ENCODE measurements around the gene MESP1.

MESP1 gene

GRCh38 chr15:89780601-89781000 is 29.6 kb upstream of the MESP1 start:
- Histone ChIP-seq H3K4me1 (ENCODE audit: control insufficient read depth, insufficient read depth, low read length, unreplicated experiment) (peaks cover 28% of the 10 kb centered on the region), H2AFZ (ENCODE audit: low read length, unreplicated experiment) (no peak overlapping the region), H3K27ac (ENCODE audit: low read depth, low read length) (no peak overlapping the region), H3K79me2 (ENCODE audit: control insufficient read depth, insufficient read depth, low read length, unreplicated experiment) (no peaks in the 10 kb centered on the region), H3K36me3 (ENCODE audit: insufficient read depth, low read length) (peaks cover 6% of the 10 kb centered on the region; the same call in 1 of the 2 replicates), H3K27me3 (ENCODE audit: insufficient read depth, low read length) (no peaks in the 10 kb centered on the region), H3K4me3 (ENCODE audit: low read depth, low read length) (no peak overlapping the region)

GRCh38 chr15:89778861-89779260 is 27.8 kb upstream of the MESP1 start:
- H3K36me3 ChIP-seq (ENCODE audit: insufficient read depth, low read length), result no peaks in the 10 kb centered on the region
- peaks cover 28% of the 10 kb centered on the region for H3K4me1 ChIP-seq (ENCODE audit: control insufficient read depth, insufficient read depth, low read length, unreplicated experiment)
- H3K27me3 ChIP-seq (ENCODE audit: insufficient read depth, low read length), result no peaks in the 10 kb centered on the region

GRCh38 chr15:89777782-89778380 is 26.8 kb upstream of the MESP1 start:
- no peak overlapping the region for H3K27ac ChIP-seq (ENCODE audit: low read depth, low read length)
- H3K36me3 ChIP-seq (ENCODE audit: insufficient read depth, low read length), result no peaks in the 10 kb centered on the region
- no peaks in the 10 kb centered on the region for H3K79me2 ChIP-seq (ENCODE audit: control insufficient read depth, insufficient read depth, low read length, unreplicated experiment)

More at GRCh38 chr15:89778861-89779260, 27.8 kb upstream of the MESP1 start:
- H3K4me3 ChIP-seq (ENCODE audit: low read depth, low read length), result no peak overlapping the region
- no peak overlapping the region for H2AFZ ChIP-seq (ENCODE audit: low read length, unreplicated experiment)
- no peaks in the 10 kb centered on the region for H3K79me2 ChIP-seq (ENCODE audit: control insufficient read depth, insufficient read depth, low read length, unreplicated experiment)
- H3K27ac ChIP-seq (ENCODE audit: low read depth, low read length), result no peak overlapping the region

GRCh38 chr15:89777073-89777751 is 26.2 kb upstream of the MESP1 start:
- Histone ChIP-seq H3K4me1 (ENCODE audit: control insufficient read depth, insufficient read depth, low read length, unreplicated experiment) (peaks cover 34% of the 10 kb centered on the region), H3K4me3 (ENCODE audit: low read depth, low read length) (peak overlapping the region; percentile 79), H3K27ac (ENCODE audit: low read depth, low read length) (no peak overlapping the region), H2AFZ (ENCODE audit: low read length, unreplicated experiment) (no peak overlapping the region), H3K27me3 (ENCODE audit: insufficient read depth, low read length) (no peaks in the 10 kb centered on the region), H3K79me2 (ENCODE audit: control insufficient read depth, insufficient read depth, low read length, unreplicated experiment) (no peaks in the 10 kb centered on the region), H3K36me3 (ENCODE audit: insufficient read depth, low read length) (no peaks in the 10 kb centered on the region)

More at GRCh38 chr15:89777782-89778380, 26.8 kb upstream of the MESP1 start:
- Histone ChIP-seq H3K4me3 (ENCODE audit: low read depth, low read length) (no peak overlapping the region), H3K27me3 (ENCODE audit: insufficient read depth, low read length) (no peaks in the 10 kb centered on the region), H3K4me1 (ENCODE audit: control insufficient read depth, insufficient read depth, low read length, unreplicated experiment) (peaks cover 32% of the 10 kb centered on the region), H2AFZ (ENCODE audit: low read length, unreplicated experiment) (no peak overlapping the region)

- H3K27ac ChIP-seq (ENCODE audit: low read depth, low read length), result no peak within 1 kb of the TSS
- peak within 1 kb of the TSS; percentile 74 for H2AFZ ChIP-seq (ENCODE audit: low read length, unreplicated experiment)
- H3K4me3 ChIP-seq (ENCODE audit: low read depth, low read length), result peak within 1 kb of the TSS; percentile 79
- no peaks in the 10 kb centered on the region for H3K79me2 ChIP-seq (ENCODE audit: control insufficient read depth, insufficient read depth, low read length, unreplicated experiment)
- no peaks in the 10 kb centered on the region for H3K36me3 ChIP-seq (ENCODE audit: insufficient read depth, low read length)
- no peaks in the 10 kb centered on the region for H3K27me3 ChIP-seq (ENCODE audit: insufficient read depth, low read length)
- H3K4me1 ChIP-seq (ENCODE audit: control insufficient read depth, insufficient read depth, low read length, unreplicated experiment), result peaks cover 27% of the 10 kb centered on the region
These were observed 25.4 kb upstream of the MESP1 start, which contains the start of gene MESP2 for GRCh38 chr15:89776274-89777072. Gene MESP2, plus strand, starts transcription at chr15:89776332. Its CDS starts 26 bp downstream, at chr15:89776358.

- H3K4me3 ChIP-seq (ENCODE audit: low read depth, low read length), result peak overlapping the region; percentile 79
- H3K27me3 ChIP-seq (ENCODE audit: insufficient read depth, low read length), result no peaks in the 10 kb centered on the region
- peak overlapping the region; percentile 74 for H2AFZ ChIP-seq (ENCODE audit: low read length, unreplicated experiment)
- H3K4me1 ChIP-seq (ENCODE audit: control insufficient read depth, insufficient read depth, low read length, unreplicated experiment), result peaks cover 23% of the 10 kb centered on the region
- H3K27ac ChIP-seq (ENCODE audit: low read depth, low read length), result no peak overlapping the region
- H3K79me2 ChIP-seq (ENCODE audit: control insufficient read depth, insufficient read depth, low read length, unreplicated experiment), result no peaks in the 10 kb centered on the region
- H3K36me3 ChIP-seq (ENCODE audit: insufficient read depth, low read length), result no peaks in the 10 kb centered on the region
These were observed 24.8 kb upstream of the MESP1 start for GRCh38 chr15:89775815-89776214.

GRCh38 chr15:89774492-89774891 is 23.4 kb upstream of the MESP1 start:
- H3K27me3 ChIP-seq (ENCODE audit: insufficient read depth, low read length), result no peaks in the 10 kb centered on the region
- no peak overlapping the region for H2AFZ ChIP-seq (ENCODE audit: low read length, unreplicated experiment)
- peaks cover 31% of the 10 kb centered on the region for H3K4me1 ChIP-seq (ENCODE audit: control insufficient read depth, insufficient read depth, low read length, unreplicated experiment)
- no peaks in the 10 kb centered on the region for H3K36me3 ChIP-seq (ENCODE audit: insufficient read depth, low read length)
- no peak overlapping the region for H3K4me3 ChIP-seq (ENCODE audit: low read depth, low read length)
- no peak overlapping the region for H3K27ac ChIP-seq (ENCODE audit: low read depth, low read length)
- H3K79me2 ChIP-seq (ENCODE audit: control insufficient read depth, insufficient read depth, low read length, unreplicated experiment), result no peaks in the 10 kb centered on the region

GRCh38 chr15:89772932-89773583 is 22.0 kb upstream of the MESP1 start:
- Histone ChIP-seq H3K27ac (ENCODE audit: low read depth, low read length) (peak overlapping the region; percentile 66), H3K27me3 (ENCODE audit: insufficient read depth, low read length) (no peaks in the 10 kb centered on the region), H3K36me3 (ENCODE audit: insufficient read depth, low read length) (no peaks in the 10 kb centered on the region), H3K4me3 (ENCODE audit: low read depth, low read length) (no peak overlapping the region), H2AFZ (ENCODE audit: low read length, unreplicated experiment) (no peak overlapping the region), H3K4me1 (ENCODE audit: control insufficient read depth, insufficient read depth, low read length, unreplicated experiment) (peaks cover 31% of the 10 kb centered on the region), H3K79me2 (ENCODE audit: control insufficient read depth, insufficient read depth, low read length, unreplicated experiment) (no peaks in the 10 kb centered on the region)

- no peaks in the 10 kb centered on the region for H3K27me3 ChIP-seq (ENCODE audit: insufficient read depth, low read length)
- H3K4me1 ChIP-seq (ENCODE audit: control insufficient read depth, insufficient read depth, low read length, unreplicated experiment), result peaks cover 26% of the 10 kb centered on the region
- H3K4me3 ChIP-seq (ENCODE audit: low read depth, low read length), result no peak overlapping the region
- H3K79me2 ChIP-seq (ENCODE audit: control insufficient read depth, insufficient read depth, low read length, unreplicated experiment), result no peaks in the 10 kb centered on the region
- no peak overlapping the region for H2AFZ ChIP-seq (ENCODE audit: low read length, unreplicated experiment)
- peak overlapping the region; percentile 38 for H3K27ac ChIP-seq (ENCODE audit: low read depth, low read length)
- no peaks in the 10 kb centered on the region for H3K36me3 ChIP-seq (ENCODE audit: insufficient read depth, low read length)
These were observed 19.0 kb upstream of the MESP1 start for GRCh38 chr15:89770041-89770440.

- Histone ChIP-seq H3K36me3 (ENCODE audit: insufficient read depth, low read length) (no peaks in the 10 kb centered on the region), H3K79me2 (ENCODE audit: control insufficient read depth, insufficient read depth, low read length, unreplicated experiment) (no peaks in the 10 kb centered on the region), H3K4me1 (ENCODE audit: control insufficient read depth, insufficient read depth, low read length, unreplicated experiment) (peaks cover 26% of the 10 kb centered on the region), H2AFZ (ENCODE audit: low read length, unreplicated experiment) (no peak overlapping the region), H3K4me3 (ENCODE audit: low read depth, low read length) (no peak overlapping the region), H3K27ac (ENCODE audit: low read depth, low read length) (no peak overlapping the region), H3K27me3 (ENCODE audit: insufficient read depth, low read length) (no peaks in the 10 kb centered on the region)
These were observed 18.3 kb upstream of the MESP1 start for GRCh38 chr15:89769366-89769765.
